Skeletal muscle tissue (tissue), 4 donors: Measurements from ENCODE around the gene CIZ1. TPM values are rescaled to one million over a fixed set of nuclear protein-coding genes. Genes with fewer than 3 reads are reported as not detected.
A peak's percentile ranks its signal among the peaks of the same experiment; 100 is the strongest.

Experiments used
- H3K27ac ChIP-seq: one replicate; pipeline ENCODE4 v1.7.0; 2013; ENCODE audit warnings: mild to moderate bottlenecking, low read depth, low read length, inconsistent platforms
- H3K27me3 ChIP-seq, 3 donors: one replicate each; pipeline ENCODE4 v1.7.0; 2013; ENCODE audit warnings: low read length in 3 of 3; ENCODE audit not compliant: control insufficient read depth in 3 of 3, insufficient read depth in 3 of 3
- H3K36me3 ChIP-seq, 3 donors: one replicate each; pipeline ENCODE4 v1.7.0; 2013; ENCODE audit warnings: low read length in 3 of 3; ENCODE audit not compliant: control insufficient read depth in 3 of 3, insufficient read depth in 3 of 3
- H3K4me1 ChIP-seq, 3 donors: one replicate each; pipeline ENCODE4 v1.7.0; 2013; ENCODE audit warnings: low read length in 3 of 3, mild to moderate bottlenecking in 3 of 3; ENCODE audit not compliant: control insufficient read depth in 3 of 3, insufficient read depth in 3 of 3
- H3K4me3 ChIP-seq, 3 donors: one replicate each; pipeline ENCODE4 v1.7.0; 2013; ENCODE audit warnings: low read length in 3 of 3
- H3K9ac ChIP-seq, 3 donors: one replicate each; pipeline ENCODE4 v1.7.0; 2013; ENCODE audit warnings: low read length in 3 of 3, mild to moderate bottlenecking in 3 of 3, moderate library complexity in 2 of 3, low read depth in 1 of 3
- H3K9me3 ChIP-seq, 3 donors: one replicate each; pipeline ENCODE4 v1.7.0; 2013; ENCODE audit warnings: low read length in 3 of 3; ENCODE audit not compliant: control insufficient read depth in 3 of 3
- total RNA-seq: library from RNA; depleted of rRNA; stranded (reverse); fragments of >200 nt; gene quantifications from one replicate; pipeline ENCODE4 v1.2.3, GENCODE V29; 2014
- donor health status: Osteomylitis.

Gene CIZ1
- total RNA-seq, 1 donor from 2014 or later = 12.0 TPM

GRCh38 chr9:128125580-128126354 is 65.6 kb downstream of the CIZ1 start:
- peaks cover 26 to 39% (median 35%) of the 10 kb centered on the region in 3 donors for H3K4me1 ChIP-seq
- H3K9ac ChIP-seq = peak overlapping the region; percentile 39 to 60 (median 57)
- peaks cover 13 to 33% (median 25%) of the 10 kb centered on the region in 3 donors for H3K36me3 ChIP-seq
- H3K4me3 ChIP-seq = peak overlapping the region in 2 of 3 donors; percentile 39 to 52
- no peak overlapping the region for H3K27ac ChIP-seq
- no peaks in the 10 kb centered on the region for H3K27me3 ChIP-seq
- peaks cover 0 to 3% (median 0%) of the 10 kb centered on the region in 3 donors for H3K9me3 ChIP-seq

DNA sequence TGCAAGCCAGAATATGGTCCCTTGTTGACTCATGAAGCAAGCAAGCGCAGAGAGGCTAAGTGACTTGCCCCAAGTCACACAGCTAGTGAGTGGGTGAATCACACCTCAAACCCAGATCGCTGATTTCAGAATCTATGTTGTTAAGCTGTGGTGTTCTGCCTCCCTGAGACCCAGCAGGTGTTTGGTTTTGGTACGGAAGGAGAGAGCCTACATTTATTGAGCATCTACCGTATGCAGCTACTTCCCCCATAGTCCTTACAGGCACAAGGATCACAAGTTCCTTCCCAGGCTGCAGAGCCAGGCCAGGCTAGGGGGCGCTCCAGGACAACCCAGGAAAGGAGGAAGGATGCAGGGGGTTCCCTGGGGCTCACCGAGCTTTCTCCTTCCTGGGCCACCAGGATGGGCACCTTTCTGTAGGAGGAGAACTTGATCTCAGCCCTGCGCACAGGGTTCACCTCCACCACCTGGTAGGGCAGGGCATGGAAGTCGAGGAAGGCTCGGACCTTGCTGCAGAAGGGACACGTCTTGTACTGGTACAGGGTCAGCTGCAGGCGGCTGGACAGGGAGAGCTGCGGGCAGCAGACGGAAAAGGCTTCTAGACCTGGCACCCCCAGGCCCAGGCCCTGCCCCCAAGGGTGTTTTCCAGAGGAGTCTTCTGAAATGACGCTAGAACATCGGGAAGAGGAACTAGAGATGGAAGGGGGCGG is 66.3 kb downstream of the CIZ1 start:
- Histone ChIP-seq H3K9me3 (peaks cover 0 to 3% (median 0%) of the 10 kb centered on the region in 3 donors), H3K4me3 (no peak overlapping the region), H3K27ac (no peak overlapping the region), H3K36me3 (peaks cover 13 to 33% (median 27%) of the 10 kb centered on the region in 3 donors), H3K27me3 (no peaks in the 10 kb centered on the region), H3K9ac (peak overlapping the region in 2 of 3 donors; percentile 51 to 60), H3K4me1 (peaks cover 26 to 39% (median 38%) of the 10 kb centered on the region in 3 donors)

DNA sequence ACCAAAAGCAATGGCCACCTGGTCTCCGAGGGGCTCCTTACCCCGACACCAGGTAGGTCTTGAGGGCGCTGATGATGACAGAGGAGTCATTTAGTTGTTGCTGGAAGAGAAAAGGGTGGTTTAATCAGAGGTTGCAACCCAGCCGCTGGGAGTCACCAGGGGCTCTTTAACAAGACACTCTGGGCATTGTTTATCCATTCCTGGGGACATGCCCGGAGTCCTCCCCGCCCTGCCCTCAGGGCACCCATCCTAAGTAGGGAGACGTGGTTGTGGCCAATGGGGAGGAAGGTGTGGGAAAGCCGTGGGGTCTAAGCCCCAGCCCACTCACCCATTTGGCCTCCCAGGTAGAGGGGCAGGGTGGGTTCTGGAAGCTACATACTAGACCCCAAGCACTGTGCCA is 66.9 kb downstream of the CIZ1 start:
- peaks cover 13 to 33% (median 27%) of the 10 kb centered on the region in 3 donors for H3K36me3 ChIP-seq

DNA sequence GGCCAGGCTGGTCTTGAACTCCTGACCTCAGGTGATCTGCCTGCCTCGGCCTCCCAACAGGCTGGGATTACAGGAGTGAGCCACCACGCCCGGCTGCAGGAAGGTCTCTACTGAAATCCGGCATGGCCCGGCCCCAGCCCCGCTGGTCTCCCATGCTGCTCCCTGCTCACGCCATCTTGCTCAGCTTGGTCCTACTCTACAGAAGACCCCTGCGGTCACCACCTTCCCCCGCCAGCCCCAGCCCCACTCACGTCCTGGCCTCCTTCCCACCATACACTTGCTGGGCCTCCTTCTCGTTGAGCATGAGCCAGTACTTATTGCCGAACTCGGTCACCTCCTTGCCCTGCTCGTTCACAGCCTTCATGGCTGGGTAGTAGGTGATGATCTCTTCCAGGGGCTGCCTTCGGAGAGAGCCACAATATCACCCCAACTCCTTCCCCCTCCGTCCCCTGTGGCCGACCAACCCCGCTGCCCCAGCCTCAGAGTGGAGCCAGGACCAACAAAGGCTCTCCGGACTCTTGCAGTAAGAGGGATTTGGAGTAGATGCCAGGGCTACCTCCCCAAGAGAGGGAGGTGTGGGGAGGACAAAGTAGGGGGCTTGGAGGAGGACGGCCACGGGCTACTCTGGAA is 67.8 kb downstream of the CIZ1 start:
- H3K9me3 ChIP-seq = no peaks in the 10 kb centered on the region
- no peak overlapping the region for H3K4me3 ChIP-seq
- H3K36me3 ChIP-seq = peaks cover 13 to 33% (median 27%) of the 10 kb centered on the region in 3 donors
- no peak overlapping the region for H3K27ac ChIP-seq
- H3K4me1 ChIP-seq = peaks cover 18 to 40% (median 35%) of the 10 kb centered on the region in 3 donors
- H3K27me3 ChIP-seq = no peaks in the 10 kb centered on the region
- H3K9ac ChIP-seq = no peak overlapping the region

More for the DNA sequence above, 66.9 kb downstream of the CIZ1 start:
- Histone ChIP-seq H3K4me3 (no peak overlapping the region), H3K9ac (no peak overlapping the region), H3K27ac (no peak overlapping the region), H3K9me3 (peaks cover 0 to 3% (median 0%) of the 10 kb centered on the region in 3 donors), H3K27me3 (no peaks in the 10 kb centered on the region), H3K4me1 (peaks cover 26 to 41% (median 39%) of the 10 kb centered on the region in 3 donors)

DNA sequence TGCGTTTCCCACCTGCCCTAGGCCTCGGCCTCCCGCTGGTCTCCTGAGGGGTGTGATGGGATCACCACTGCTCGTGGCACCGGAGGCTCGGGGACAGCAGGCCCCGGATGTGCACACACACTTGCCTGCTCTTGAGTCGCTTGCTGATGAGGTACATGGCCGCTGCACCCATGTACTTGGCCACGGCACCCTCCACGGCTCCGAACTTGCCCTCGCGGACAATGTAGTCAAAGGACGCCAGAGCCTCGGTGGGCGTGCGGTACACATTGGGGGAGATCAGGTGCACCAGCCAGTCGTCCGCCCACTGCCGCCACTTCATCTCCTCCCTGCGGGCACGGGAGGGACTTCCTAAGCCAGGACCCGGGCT is 68.6 kb downstream of the CIZ1 start:
- no peaks in the 10 kb centered on the region for H3K9me3 ChIP-seq
- no peaks in the 10 kb centered on the region for H3K27me3 ChIP-seq
- H3K4me1 ChIP-seq = peaks cover 22 to 47% (median 39%) of the 10 kb centered on the region in 3 donors
- no peak overlapping the region for H3K9ac ChIP-seq
- H3K36me3 ChIP-seq = peaks cover 13 to 33% (median 27%) of the 10 kb centered on the region in 3 donors
- H3K4me3 ChIP-seq = no peak overlapping the region
- H3K27ac ChIP-seq = no peak overlapping the region

DNA sequence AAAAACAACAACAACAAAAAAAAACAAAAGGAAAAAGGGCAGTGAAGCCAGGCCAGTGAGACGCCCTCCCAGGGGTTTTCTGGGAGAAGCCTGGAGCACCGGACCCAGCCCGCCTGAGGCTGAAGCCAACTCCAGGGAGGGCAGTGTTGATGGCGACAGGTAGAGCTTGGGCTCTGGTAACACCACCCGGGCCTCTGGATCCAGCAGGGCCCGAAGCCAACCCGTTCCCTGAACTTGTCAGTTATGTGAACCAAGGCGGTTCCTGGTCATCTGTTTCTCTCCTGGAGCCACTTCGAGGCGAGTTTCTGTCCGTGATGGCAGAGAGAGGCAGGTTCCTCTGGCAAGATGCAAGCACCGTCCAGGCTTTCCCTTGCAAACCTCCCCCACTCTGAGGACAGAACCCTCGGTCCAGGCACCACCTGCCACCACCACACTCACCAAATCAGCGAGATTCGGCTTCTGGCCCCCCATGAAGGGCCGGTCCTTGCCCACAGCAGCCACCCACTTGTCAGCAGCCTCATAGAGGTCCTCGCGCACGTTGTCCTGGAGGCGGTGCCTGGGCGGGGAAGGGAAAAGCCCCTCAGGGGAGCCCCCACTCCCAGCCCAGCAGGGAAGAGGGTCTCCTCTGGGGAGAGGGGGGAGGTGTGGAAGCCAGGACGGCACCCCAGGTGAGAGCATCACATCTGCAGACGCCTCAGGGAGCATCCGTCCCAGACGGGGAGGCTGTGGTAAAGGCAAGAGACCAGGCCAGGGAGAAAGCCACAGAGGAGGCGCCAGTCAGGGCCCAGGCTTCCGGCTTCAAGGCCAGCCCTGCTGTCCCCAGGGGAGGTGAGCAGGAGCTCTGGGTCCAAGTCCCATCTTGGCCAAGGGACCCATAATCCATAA is 69.2 kb downstream of the CIZ1 start:
- H3K4me1 ChIP-seq = peaks cover 24 to 48% (median 41%) of the 10 kb centered on the region in 3 donors
- H3K27ac ChIP-seq = no peak overlapping the region
- H3K9ac ChIP-seq = no peak overlapping the region
- H3K27me3 ChIP-seq = no peaks in the 10 kb centered on the region
- H3K9me3 ChIP-seq = no peaks in the 10 kb centered on the region
- H3K4me3 ChIP-seq = no peak overlapping the region
- H3K36me3 ChIP-seq = peaks cover 13 to 33% (median 27%) of the 10 kb centered on the region in 3 donors

- H3K36me3 ChIP-seq = peaks cover 13 to 33% (median 27%) of the 10 kb centered on the region in 3 donors
- H3K9ac ChIP-seq = no peak overlapping the region
- H3K27ac ChIP-seq = no peak overlapping the region
- H3K27me3 ChIP-seq = no peaks in the 10 kb centered on the region
- no peak overlapping the region for H3K4me3 ChIP-seq
- no peaks in the 10 kb centered on the region for H3K9me3 ChIP-seq
- peaks cover 20 to 46% (median 34%) of the 10 kb centered on the region in 3 donors for H3K4me1 ChIP-seq
Measured at GRCh38 chr9:128121466-128121810, 69.9 kb downstream of the CIZ1 start.

GRCh38 chr9:128120741-128121465 is 70.5 kb downstream of the CIZ1 start:
- Histone ChIP-seq H3K36me3 (peaks cover 13 to 33% (median 27%) of the 10 kb centered on the region in 3 donors), H3K27ac (no peak overlapping the region), H3K9me3 (no peaks in the 10 kb centered on the region)

More at GRCh38 chr9:128120741-128121465, 70.5 kb downstream of the CIZ1 start:
- H3K9ac ChIP-seq = peak overlapping the region in 1 of 3 donors; percentile 16
- H3K4me3 ChIP-seq = no peak overlapping the region
- peaks cover 15 to 41% (median 29%) of the 10 kb centered on the region in 3 donors for H3K4me1 ChIP-seq
- H3K27me3 ChIP-seq = no peaks in the 10 kb centered on the region
